ENCODE results near the gene ROS1.
"Not testable (repeated sequence)": the region's sequence is repeated elsewhere in the genome, so short reads cannot be mapped to it uniquely, and the experiment has no call there.

The ROS1 gene

DNA sequence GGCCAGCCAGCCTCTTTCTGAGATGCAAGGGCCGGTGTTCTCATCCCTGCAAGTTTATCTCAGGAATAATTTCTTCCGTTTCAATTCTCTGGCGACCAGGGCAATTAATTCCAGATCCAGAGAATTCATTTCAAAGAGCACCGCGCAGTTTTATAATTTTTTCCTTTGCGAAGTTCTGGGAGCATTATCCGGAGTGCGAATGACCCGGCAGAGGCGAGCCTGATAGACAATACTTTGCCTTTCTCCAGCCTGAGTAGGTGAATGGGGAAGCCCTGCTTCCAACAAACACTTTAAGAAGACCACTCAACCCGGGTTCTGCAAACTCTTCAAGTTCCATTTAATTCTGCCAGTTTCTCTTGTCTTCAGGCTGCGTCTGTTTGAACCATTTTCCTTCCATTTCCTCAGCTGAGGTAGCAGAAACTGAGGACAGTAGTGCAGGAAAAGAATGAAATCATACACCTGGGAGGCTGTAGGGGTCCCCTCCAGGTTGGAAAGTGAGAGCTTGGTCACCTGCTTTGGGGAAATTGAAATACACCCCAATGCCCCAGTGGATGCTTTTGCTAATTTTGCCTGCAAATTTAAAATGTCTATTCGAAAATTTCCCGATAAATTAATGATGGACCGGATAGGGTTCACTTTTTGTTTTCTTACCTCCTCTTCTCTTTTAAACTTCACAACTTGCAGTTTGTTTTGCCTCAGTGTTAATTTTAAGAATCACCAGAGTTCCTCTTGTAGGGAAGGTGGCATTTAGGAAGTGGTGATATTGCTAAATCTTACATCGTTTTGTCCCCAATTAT is 159.3 kb downstream of the ROS1 start:
- Histone ChIP-seq H3K27me3 (ENCODE audit: control insufficient read depth, insufficient read depth, low read length) (peaks cover 99% of the 10 kb centered on the region), H3K4me3 (ENCODE audit: low read depth, low read length) (peak overlapping the region; percentile 82), H3K9ac (ENCODE audit: low read length) (no peak overlapping the region), H3K9me3 (ENCODE audit: control insufficient read depth, insufficient read depth, low read depth, low read length) (no peaks in the 10 kb centered on the region), H3K4me1 (ENCODE audit: control insufficient read depth, insufficient read depth, low read length) (peaks cover 4% of the 10 kb centered on the region; the same call in 1 of the 2 replicates), H3K27ac (ENCODE audit: low read depth, low read length) (no peak overlapping the region), H3K36me3 (ENCODE audit: control insufficient read depth, insufficient read depth, low read length) (no peaks in the 10 kb centered on the region)

DNA sequence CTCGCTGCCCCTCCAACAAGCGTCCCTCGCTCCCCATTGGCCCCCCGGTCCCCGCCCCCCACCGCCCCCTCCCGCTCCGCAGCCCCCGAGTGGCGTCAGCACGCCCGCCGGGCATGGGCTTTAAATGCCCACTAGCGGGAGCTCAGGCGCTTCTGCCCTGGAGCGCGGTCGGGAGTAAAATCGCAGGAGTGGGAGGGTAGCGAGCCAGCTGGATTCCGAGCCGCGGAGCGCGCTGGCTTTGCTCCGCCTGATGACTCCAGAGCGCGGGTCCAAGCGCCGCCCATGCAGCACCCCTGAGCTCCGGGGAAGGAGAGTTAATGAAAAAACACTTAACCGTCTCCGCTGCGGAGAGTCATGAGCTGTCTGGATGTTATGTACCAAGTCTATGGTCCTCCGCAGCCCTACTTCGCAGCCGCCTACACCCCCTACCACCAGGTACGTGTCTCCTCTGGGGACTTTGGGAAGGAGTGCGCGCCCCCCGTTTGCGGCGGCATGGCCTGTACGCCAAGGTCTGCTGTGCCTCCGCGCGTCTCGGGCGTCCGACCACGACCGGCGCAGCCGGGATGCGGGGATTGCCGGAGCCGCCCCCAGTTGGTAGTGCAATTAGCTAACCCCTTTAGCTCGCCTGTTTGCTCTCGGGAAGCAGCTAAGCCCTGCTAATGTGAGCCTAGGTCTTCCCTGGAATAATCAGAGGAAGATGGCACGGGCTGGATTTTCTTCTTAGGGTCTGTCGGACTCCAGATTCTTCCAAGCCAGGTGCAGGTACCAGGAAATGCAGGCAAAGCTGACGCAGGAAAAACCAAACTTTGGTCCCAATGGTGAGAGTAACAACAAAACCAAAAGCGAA is 160.1 kb downstream of the ROS1 start, which contains the start of gene VGLL2:
Gene VGLL2, plus strand, starts transcription at position 149 of the 847 bp plus-strand sequence. Its CDS starts 206 bp downstream, at position 355.
- H3K4me3 ChIP-seq (ENCODE audit: low read depth, low read length) = peak within 1 kb of the TSS; percentile 82
- peaks cover 4% of the 10 kb centered on the region; the same call in 1 of the 2 replicates for H3K4me1 ChIP-seq (ENCODE audit: control insufficient read depth, insufficient read depth, low read length)
- H3K27ac ChIP-seq (ENCODE audit: low read depth, low read length) = no peak within 1 kb of the TSS
- peaks cover 99% of the 10 kb centered on the region for H3K27me3 ChIP-seq (ENCODE audit: control insufficient read depth, insufficient read depth, low read length)
- no peaks in the 10 kb centered on the region for H3K36me3 ChIP-seq (ENCODE audit: control insufficient read depth, insufficient read depth, low read length)
- H3K9me3 ChIP-seq (ENCODE audit: control insufficient read depth, insufficient read depth, low read depth, low read length) = no peaks in the 10 kb centered on the region
- H3K9ac ChIP-seq (ENCODE audit: low read length) = no peak within 1 kb of the TSS

DNA sequence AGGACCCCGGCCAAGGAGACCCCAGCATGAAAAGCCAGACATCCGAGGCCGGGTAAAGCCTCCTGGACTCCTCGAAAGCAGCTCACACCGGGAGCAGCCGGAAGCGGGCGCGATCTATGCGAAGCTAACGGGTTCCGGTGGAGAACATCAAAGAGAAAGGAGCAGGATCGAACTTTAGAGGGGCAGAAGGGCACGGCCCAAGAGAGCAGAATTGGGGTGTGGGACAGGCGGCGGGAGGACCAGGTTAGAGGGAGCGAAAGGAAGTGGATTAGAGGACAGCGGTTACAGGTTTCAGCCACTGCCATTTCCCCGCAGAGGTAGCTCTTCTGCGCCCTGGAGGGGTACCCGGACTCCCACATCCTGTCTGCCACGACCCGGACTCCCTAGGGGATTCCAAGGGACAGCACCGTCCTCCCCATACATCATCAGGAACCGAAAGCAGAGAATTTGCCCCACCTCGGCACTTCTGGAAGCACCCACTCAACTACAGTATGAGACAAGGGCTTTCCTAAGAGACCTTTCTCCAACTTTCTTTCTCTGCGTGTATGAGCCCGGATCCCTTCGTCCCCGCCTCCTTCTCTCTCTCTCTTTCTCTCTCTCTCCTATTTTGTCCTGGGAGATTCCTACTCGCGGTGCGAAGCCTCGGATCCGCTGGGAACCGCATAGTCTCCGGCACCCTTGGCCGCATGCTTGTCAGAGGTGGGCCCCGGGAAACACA is 160.9 kb downstream of the ROS1 start:
- H3K36me3 ChIP-seq (ENCODE audit: control insufficient read depth, insufficient read depth, low read length) = no peaks in the 10 kb centered on the region
- H3K9ac ChIP-seq (ENCODE audit: low read length) = no peak overlapping the region
- no peak overlapping the region for H3K27ac ChIP-seq (ENCODE audit: low read depth, low read length)
- H3K4me1 ChIP-seq (ENCODE audit: control insufficient read depth, insufficient read depth, low read length) = peaks cover 4% of the 10 kb centered on the region; the same call in 1 of the 2 replicates
- H3K4me3 ChIP-seq (ENCODE audit: low read depth, low read length) = peak overlapping the region; percentile 82
- H3K27me3 ChIP-seq (ENCODE audit: control insufficient read depth, insufficient read depth, low read length) = peaks cover 94% of the 10 kb centered on the region
- no peaks in the 10 kb centered on the region for H3K9me3 ChIP-seq (ENCODE audit: control insufficient read depth, insufficient read depth, low read depth, low read length)

DNA sequence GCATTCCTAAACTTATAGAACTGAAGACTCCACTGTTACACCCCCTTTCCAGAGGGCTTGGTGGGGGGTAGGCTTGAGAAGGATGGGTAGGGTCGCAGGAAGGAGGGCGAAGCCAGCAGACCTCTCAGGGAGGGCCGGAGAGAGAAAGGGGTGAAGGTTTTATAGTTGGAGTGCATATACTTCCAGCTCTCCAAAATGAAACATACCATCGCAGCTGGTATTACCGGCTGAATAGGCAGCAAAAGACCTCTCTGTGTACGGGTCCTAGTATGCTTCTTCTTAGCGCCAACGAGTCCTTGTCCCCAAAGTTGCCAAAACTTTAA is 161.4 kb downstream of the ROS1 start:
- H3K9ac ChIP-seq (ENCODE audit: low read length) = no peak overlapping the region
- H3K27me3 ChIP-seq (ENCODE audit: control insufficient read depth, insufficient read depth, low read length) = peaks cover 88% of the 10 kb centered on the region
- H3K27ac ChIP-seq (ENCODE audit: low read depth, low read length) = no peak overlapping the region
- H3K9me3 ChIP-seq (ENCODE audit: control insufficient read depth, insufficient read depth, low read depth, low read length) = no peaks in the 10 kb centered on the region
- H3K4me3 ChIP-seq (ENCODE audit: low read depth, low read length) = peak overlapping the region; percentile 82
- no peaks in the 10 kb centered on the region for H3K36me3 ChIP-seq (ENCODE audit: control insufficient read depth, insufficient read depth, low read length)
- peaks cover 4% of the 10 kb centered on the region; the same call in 1 of the 2 replicates for H3K4me1 ChIP-seq (ENCODE audit: control insufficient read depth, insufficient read depth, low read length)

DNA sequence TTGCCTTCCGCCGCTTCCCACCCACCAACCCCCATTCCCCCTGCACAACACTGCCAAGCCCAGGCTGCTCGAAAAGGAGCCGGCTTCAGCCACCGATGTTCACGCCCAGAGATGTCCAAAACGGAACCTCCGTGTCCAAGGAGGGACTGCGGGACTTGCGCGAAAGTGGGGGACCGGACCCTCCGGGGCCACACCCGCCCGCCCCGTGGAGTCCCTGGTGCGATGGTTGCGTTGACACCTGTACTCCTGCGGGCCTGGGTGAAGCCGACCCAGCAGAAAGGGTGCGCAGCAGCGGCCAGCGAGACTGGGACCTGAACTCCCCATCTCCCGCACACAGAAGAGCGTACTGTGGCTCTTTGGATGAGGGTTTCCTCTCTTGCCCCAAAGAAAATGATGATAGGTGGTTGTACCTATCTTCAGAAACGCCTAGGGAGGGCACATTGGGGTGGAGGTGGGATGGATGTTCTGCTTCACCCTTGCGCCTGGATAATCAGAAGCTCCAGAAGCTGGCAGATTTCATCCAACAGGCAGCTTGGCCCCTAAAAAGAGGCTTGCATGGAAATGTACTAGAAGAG is 162.3 kb downstream of the ROS1 start:
- H3K4me3 ChIP-seq (ENCODE audit: low read depth, low read length) = no peak overlapping the region
- no peaks in the 10 kb centered on the region for H3K36me3 ChIP-seq (ENCODE audit: control insufficient read depth, insufficient read depth, low read length)
- H3K9me3 ChIP-seq (ENCODE audit: control insufficient read depth, insufficient read depth, low read depth, low read length) = no peaks in the 10 kb centered on the region
- peaks cover 79% of the 10 kb centered on the region for H3K27me3 ChIP-seq (ENCODE audit: control insufficient read depth, insufficient read depth, low read length)
- no peak overlapping the region for H3K27ac ChIP-seq (ENCODE audit: low read depth, low read length)
- H3K9ac ChIP-seq (ENCODE audit: low read length) = no peak overlapping the region
- peaks cover 4% of the 10 kb centered on the region; the same call in 1 of the 2 replicates for H3K4me1 ChIP-seq (ENCODE audit: control insufficient read depth, insufficient read depth, low read length)

DNA sequence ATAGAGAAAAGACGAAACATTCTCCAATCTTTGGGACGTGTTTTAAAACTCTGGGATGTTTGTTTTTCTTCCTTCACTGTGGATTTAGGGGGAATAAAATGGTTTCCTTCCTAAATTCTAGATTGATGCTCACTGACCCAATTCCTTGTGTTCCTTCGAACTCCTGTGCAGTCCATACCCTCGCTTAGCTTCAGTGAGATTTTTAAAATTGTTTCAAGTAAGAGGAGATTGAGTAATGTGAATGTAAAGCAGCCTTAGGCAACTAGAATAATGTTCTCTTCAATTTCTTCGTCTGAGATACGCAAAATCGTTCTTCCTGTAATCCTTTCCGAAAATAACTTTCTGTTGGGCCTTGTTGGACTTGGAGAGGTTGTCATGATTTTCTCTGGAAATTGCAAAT is 162.9 kb downstream of the ROS1 start:
- peaks cover 73% of the 10 kb centered on the region for H3K27me3 ChIP-seq (ENCODE audit: control insufficient read depth, insufficient read depth, low read length)
- H3K27ac ChIP-seq (ENCODE audit: low read depth, low read length) = no peak overlapping the region
- no peak overlapping the region for H3K9ac ChIP-seq (ENCODE audit: low read length)

DNA sequence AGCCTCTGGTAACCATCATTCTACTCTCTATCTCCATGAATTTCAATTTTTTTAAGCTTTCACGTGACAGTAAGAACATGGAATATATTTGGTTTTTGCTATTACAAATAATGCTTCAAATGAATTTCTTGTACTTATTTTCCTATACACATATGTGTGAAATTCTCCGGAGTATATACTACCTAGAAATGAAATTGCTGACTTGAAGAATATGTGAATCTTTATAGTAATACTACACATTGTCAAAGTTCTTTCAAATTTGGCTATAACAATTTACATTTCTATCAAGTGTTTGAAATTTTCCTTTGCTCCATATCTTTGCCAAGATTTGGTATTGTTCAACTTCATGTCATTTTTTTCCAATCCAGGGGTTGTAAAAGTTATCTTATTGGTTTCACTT is 172.0 kb downstream of the ROS1 start:
- Histone ChIP-seq H3K36me3 (ENCODE audit: control insufficient read depth, insufficient read depth, low read length) (no peaks in the 10 kb centered on the region), H3K9ac (ENCODE audit: low read length) (no peak overlapping the region), H3K4me3 (ENCODE audit: low read depth, low read length) (no peak overlapping the region), H3K9me3 (ENCODE audit: control insufficient read depth, insufficient read depth, low read depth, low read length) (no peaks in the 10 kb centered on the region; the same call in 1 of the 2 replicates), H3K27ac (ENCODE audit: low read depth, low read length) (no peak overlapping the region), H3K4me1 (ENCODE audit: control insufficient read depth, insufficient read depth, low read length) (no peaks in the 10 kb centered on the region), H3K27me3 (ENCODE audit: control insufficient read depth, insufficient read depth, low read length) (no peaks in the 10 kb centered on the region)

More for the DNA sequence above, 162.9 kb downstream of the ROS1 start:
- Histone ChIP-seq H3K4me1 (ENCODE audit: control insufficient read depth, insufficient read depth, low read length) (peaks cover 4% of the 10 kb centered on the region; the same call in 1 of the 2 replicates), H3K9me3 (ENCODE audit: control insufficient read depth, insufficient read depth, low read depth, low read length) (no peaks in the 10 kb centered on the region), H3K36me3 (ENCODE audit: control insufficient read depth, insufficient read depth, low read length) (no peaks in the 10 kb centered on the region), H3K4me3 (ENCODE audit: low read depth, low read length) (no peak overlapping the region)

DNA sequence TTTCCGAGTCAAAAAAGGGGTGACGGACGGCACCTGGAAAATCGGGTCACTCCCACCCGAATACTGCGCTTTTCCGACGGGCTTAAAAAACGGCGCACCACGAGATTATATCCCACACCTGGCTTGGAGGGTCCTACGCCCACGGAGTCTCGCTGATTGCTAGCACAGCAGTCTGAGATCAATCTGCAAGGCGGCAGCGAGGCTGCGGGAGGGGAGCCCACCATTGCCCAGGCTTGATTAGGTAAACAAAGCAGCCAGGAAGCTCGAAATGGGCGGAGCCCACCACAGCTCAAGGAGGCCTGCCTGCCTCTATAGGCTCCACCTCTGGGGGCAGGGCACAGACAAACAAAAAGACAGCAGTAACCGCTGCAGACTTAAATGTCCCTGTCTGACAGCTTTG is 180.8 kb downstream of the ROS1 start:
- Histone ChIP-seq H3K9ac (ENCODE audit: low read length) (peak overlapping the region; percentile 83), H3K4me3 (ENCODE audit: low read depth, low read length) (peak overlapping the region; percentile 81)
- not testable (repeated sequence) for H3K4me1 ChIP-seq (ENCODE audit: control insufficient read depth, insufficient read depth, low read length); H3K27me3 ChIP-seq (ENCODE audit: control insufficient read depth, insufficient read depth, low read length); H3K36me3 ChIP-seq (ENCODE audit: control insufficient read depth, insufficient read depth, low read length); H3K9me3 ChIP-seq (ENCODE audit: control insufficient read depth, insufficient read depth, low read depth, low read length); H3K27ac ChIP-seq (ENCODE audit: low read depth, low read length)

DNA sequence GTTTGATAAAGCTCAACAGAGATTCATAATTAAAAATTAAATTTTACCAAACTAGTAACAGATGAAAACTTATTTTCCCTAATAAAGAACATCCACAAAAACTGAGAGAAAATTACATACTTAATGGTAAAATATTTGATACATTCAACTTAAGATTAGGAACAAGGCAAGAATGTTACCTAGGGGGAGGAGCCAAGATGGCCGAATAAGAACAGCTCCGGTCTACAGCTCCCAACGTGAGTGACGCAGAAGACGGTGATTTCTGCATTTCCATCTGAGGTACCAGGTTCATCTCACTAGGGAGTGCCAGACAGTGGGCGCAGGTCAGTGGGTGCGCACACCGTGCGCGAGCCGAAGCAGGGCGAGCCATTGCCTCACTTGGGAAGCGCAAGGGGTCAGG is 181.2 kb downstream of the ROS1 start:
- peak overlapping the region; percentile 83 for H3K9ac ChIP-seq (ENCODE audit: low read length)
- not testable (repeated sequence) for H3K9me3 ChIP-seq (ENCODE audit: control insufficient read depth, insufficient read depth, low read depth, low read length); H3K36me3 ChIP-seq (ENCODE audit: control insufficient read depth, insufficient read depth, low read length); H3K4me1 ChIP-seq (ENCODE audit: control insufficient read depth, insufficient read depth, low read length); H3K27me3 ChIP-seq (ENCODE audit: control insufficient read depth, insufficient read depth, low read length); H3K27ac ChIP-seq (ENCODE audit: low read depth, low read length)
- peak overlapping the region; percentile 81 for H3K4me3 ChIP-seq (ENCODE audit: low read depth, low read length)

Data from HUES6 (cell line).